ENCODE results near the gene PHOSPHO2.
A peak's percentile ranks its signal among the peaks of the same experiment; 100 is the strongest.

The PHOSPHO2 gene

GRCh38 chr2:169718930-169719504, 24.7 kb downstream of the PHOSPHO2 start:
- no peak for DNase-seq

GRCh38 chr2:169721016-169721415, 26.7 kb downstream of the PHOSPHO2 start:
- DNase-seq, result no peak

GRCh38 chr2:169727065-169727464, 32.8 kb downstream of the PHOSPHO2 start:
- DNase-seq, result no peak

GRCh38 chr2:169729274-169729605, 35.0 kb downstream of the PHOSPHO2 start:
- no peak for DNase-seq

GRCh38 chr2:169732075-169732474, 37.8 kb downstream of the PHOSPHO2 start:
- no peak for DNase-seq

- DNase-seq, result no peak
Measured at GRCh38 chr2:169732583-169733358, 38.5 kb downstream of the PHOSPHO2 start.

- peak; percentile 20 for DNase-seq
Measured at GRCh38 chr2:169734169-169734847, 40.0 kb downstream of the PHOSPHO2 start.

- DNase-seq, result no peak
Measured at GRCh38 chr2:169735623-169736022, 41.4 kb downstream of the PHOSPHO2 start.

- no peak for DNase-seq
Measured at GRCh38 chr2:169736902-169737301, 42.6 kb downstream of the PHOSPHO2 start.

GRCh38 chr2:169738566-169739229, 44.4 kb downstream of the PHOSPHO2 start:
- DNase-seq, result no peak

GRCh38 chr2:169739351-169739750, 45.1 kb downstream of the PHOSPHO2 start:
- no peak for DNase-seq

- DNase-seq, result no peak
Measured at GRCh38 chr2:169743549-169743948, 49.3 kb downstream of the PHOSPHO2 start.

GRCh38 chr2:169746240-169746639, 52.0 kb downstream of the PHOSPHO2 start:
- no peak for DNase-seq

- DNase-seq, result no peak
Measured at GRCh38 chr2:169748319-169748718, 54.0 kb downstream of the PHOSPHO2 start.

Data from EL (cell line).